Measurements from ENCODE around the gene DGKG.

DNA sequence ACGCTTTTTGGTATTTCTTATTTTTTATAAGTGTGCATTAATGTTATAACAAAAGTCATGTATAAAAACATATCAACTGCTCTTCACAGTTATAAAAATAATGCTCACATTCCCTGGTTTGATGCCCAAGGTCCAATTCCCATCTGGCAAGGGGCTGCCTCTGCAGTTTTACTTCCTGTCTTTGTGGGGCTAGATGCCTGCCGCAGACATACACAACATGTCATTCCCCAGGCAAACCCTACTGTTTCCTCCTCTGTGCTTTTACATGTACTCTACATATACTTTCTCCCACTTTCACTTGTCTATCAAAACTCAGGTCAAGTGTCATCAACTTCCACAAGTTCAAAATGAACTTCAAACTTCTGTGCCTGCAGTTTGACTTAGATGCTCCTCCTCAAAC, 192.7 kb downstream of the DGKG start:
- no peak for TF ChIP-seq POLR2A (IDR thresholded peaks at IDR 0.05)
- TF ChIP-seq, protein P1, sequence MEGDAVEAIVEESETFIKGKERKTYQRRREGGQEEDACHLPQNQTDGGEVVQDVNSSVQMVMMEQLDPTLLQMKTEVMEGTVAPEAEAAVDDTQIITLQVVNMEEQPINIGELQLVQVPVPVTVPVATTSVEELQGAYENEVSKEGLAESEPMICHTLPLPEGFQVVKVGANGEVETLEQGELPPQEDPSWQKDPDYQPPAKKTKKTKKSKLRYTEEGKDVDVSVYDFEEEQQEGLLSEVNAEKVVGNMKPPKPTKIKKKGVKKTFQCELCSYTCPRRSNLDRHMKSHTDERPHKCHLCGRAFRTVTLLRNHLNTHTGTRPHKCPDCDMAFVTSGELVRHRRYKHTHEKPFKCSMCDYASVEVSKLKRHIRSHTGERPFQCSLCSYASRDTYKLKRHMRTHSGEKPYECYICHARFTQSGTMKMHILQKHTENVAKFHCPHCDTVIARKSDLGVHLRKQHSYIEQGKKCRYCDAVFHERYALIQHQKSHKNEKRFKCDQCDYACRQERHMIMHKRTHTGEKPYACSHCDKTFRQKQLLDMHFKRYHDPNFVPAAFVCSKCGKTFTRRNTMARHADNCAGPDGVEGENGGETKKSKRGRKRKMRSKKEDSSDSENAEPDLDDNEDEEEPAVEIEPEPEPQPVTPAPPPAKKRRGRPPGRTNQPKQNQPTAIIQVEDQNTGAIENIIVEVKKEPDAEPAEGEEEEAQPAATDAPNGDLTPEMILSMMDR (IDR thresholded peaks at IDR 0.05), result no peak
